Measurements from ENCODE around the gene RBL1.
"Not testable (repeated sequence)": the region's sequence is repeated elsewhere in the genome, so short reads cannot be mapped to it uniquely, and the experiment has no call there.

- TF ChIP-seq, protein P1, sequence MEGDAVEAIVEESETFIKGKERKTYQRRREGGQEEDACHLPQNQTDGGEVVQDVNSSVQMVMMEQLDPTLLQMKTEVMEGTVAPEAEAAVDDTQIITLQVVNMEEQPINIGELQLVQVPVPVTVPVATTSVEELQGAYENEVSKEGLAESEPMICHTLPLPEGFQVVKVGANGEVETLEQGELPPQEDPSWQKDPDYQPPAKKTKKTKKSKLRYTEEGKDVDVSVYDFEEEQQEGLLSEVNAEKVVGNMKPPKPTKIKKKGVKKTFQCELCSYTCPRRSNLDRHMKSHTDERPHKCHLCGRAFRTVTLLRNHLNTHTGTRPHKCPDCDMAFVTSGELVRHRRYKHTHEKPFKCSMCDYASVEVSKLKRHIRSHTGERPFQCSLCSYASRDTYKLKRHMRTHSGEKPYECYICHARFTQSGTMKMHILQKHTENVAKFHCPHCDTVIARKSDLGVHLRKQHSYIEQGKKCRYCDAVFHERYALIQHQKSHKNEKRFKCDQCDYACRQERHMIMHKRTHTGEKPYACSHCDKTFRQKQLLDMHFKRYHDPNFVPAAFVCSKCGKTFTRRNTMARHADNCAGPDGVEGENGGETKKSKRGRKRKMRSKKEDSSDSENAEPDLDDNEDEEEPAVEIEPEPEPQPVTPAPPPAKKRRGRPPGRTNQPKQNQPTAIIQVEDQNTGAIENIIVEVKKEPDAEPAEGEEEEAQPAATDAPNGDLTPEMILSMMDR (IDR thresholded peaks at IDR 0.05; ENCODE audit: low read depth, low read length), result not testable (repeated sequence)
- not testable (repeated sequence) for TF ChIP-seq POLR2A (IDR thresholded peaks at IDR 0.05; ENCODE audit: extremely low read depth, insufficient read length); MYC (IDR thresholded peaks at IDR 0.05; ENCODE audit: low read depth, low read length); MAX (IDR thresholded peaks at IDR 0.05; ENCODE audit: low read depth, low read length)
These were observed 83.9 kb downstream of the RBL1 start for GRCh38 chr20:37011858-37012257.

All from NB4 (cell line).